NB4 (cell line): ENCODE results near the gene DOLK.

Source experiments
- POLR2A ChIP-seq: IDR thresholded peaks from 2 replicates; pipeline ENCODE4 v1.6.1; 2011; ENCODE audit warnings: mild to moderate bottlenecking; ENCODE audit not compliant: insufficient read length; ENCODE audit errors: extremely low read depth
- TF ChIP-seq, protein P1 (sequence below): IDR thresholded peaks from one replicate; pipeline ENCODE4 v1.5.1; 2012; ENCODE audit warnings: low read depth, low read length

DNA sequence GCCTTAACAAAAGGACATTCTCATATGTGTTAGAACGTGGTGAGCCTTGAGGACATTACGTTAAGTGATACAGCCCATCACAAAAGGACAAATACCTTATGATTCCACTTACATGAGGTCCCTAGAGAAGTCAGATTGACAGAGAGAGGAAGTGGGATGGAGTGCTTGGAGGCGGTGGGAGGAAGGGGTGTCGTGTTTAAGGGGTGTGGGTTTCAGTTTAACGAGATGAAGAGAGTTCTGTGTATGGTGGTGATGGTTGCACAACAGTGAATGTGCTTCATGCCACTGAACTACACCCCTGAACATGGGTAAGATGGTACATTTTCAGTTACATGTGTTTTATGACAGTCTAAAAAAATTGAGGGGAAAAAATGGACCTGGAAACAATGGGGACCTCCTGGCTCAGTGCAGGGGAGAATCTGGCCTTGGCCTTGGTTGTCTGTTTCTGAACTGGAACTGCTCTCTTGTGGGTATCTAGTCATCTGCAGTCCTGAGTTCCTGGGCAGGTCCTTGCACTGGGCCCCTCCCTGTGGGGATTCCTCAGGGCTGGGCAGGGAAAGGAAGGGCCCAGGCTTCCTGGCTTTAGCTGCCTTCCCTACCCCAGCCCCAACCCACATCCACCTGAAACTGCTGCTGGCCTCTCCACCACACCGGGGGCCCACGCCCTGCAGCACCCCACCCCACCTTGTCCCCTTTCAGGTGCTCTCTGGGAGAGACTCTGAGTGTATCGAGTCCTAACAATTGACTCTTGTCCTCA, 47.7 kb downstream of the DOLK start:
- TF ChIP-seq, protein P1, sequence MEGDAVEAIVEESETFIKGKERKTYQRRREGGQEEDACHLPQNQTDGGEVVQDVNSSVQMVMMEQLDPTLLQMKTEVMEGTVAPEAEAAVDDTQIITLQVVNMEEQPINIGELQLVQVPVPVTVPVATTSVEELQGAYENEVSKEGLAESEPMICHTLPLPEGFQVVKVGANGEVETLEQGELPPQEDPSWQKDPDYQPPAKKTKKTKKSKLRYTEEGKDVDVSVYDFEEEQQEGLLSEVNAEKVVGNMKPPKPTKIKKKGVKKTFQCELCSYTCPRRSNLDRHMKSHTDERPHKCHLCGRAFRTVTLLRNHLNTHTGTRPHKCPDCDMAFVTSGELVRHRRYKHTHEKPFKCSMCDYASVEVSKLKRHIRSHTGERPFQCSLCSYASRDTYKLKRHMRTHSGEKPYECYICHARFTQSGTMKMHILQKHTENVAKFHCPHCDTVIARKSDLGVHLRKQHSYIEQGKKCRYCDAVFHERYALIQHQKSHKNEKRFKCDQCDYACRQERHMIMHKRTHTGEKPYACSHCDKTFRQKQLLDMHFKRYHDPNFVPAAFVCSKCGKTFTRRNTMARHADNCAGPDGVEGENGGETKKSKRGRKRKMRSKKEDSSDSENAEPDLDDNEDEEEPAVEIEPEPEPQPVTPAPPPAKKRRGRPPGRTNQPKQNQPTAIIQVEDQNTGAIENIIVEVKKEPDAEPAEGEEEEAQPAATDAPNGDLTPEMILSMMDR, result no peak
- no peak for TF ChIP-seq POLR2A
